WTC11 (cell line): ENCODE results near the gene EIF4G3. TPM values are rescaled to one million over a fixed set of nuclear protein-coding genes. Genes with fewer than 3 reads are reported as not detected.

ENCODE experiments used
- ATAC-seq: fragments of 200-7000 bp; cut with Tn5 transposase; 2 replicates; pipeline ENCODE4 v1.10.0; 2021; ENCODE audit warnings: mild to moderate bottlenecking, moderate library complexity
- CTCF ChIA-PET: fragments of 300-600 bp; sonication (Branson Sonifier 250); formaldehyde crosslinking; loops from one replicate; lab custom pipeline; 2021; ENCODE audit warnings: antibody characterized with exemption; lab: Charles Lee
- POLR2A ChIA-PET: fragments of 350-600 bp; sonication (Branson Sonifier 250); formaldehyde crosslinking; loops from one replicate; lab custom pipeline; 2021; ENCODE audit warnings: antibody characterized with exemption; lab: Charles Lee
- DNase-seq: peaks from one replicate; pipeline ENCODE4 v3.0.0; 2021; ENCODE audit warnings: low spot score
- H3K27ac Mint-ChIP-seq: 2 replicates; pipeline ENCODE4 v1.8.0; 2021; ENCODE audit warnings: mixed read lengths
- H3K27me3 Mint-ChIP-seq: 2 replicates; pipeline ENCODE4 v1.8.0; 2021; ENCODE audit warnings: low read depth, mild to moderate bottlenecking, moderate library complexity, mixed read lengths
- H3K36me3 Mint-ChIP-seq: 2 replicates; pipeline ENCODE4 v1.8.0; 2021; ENCODE audit warnings: mixed read lengths
- H3K4me1 Mint-ChIP-seq: 2 replicates; pipeline ENCODE4 v1.8.0; 2022; ENCODE audit warnings: mixed read lengths
- H3K4me3 Mint-ChIP-seq: 2 replicates; pipeline ENCODE4 v1.8.0; 2021; ENCODE audit warnings: mild to moderate bottlenecking, moderate library complexity, mixed read lengths
- H3K9me3 Mint-ChIP-seq: 2 replicates; pipeline ENCODE4 v1.8.0; 2021; ENCODE audit warnings: mixed read lengths
- AR ChIP-seq: fragments of 250-450 bp; sonication (Bioruptor Pico); IDR thresholded peaks from 2 replicates; pipeline ENCODE4 v1.9.0; 2021; ENCODE audit warnings: mild to moderate bottlenecking
- CREB1 ChIP-seq: sonication (generic); formaldehyde crosslinking; IDR thresholded peaks from 2 replicates; pipeline ENCODE4 v1.8.0; 2023; ENCODE audit warnings: mild to moderate bottlenecking, missing genetic modification reagents
- CREM ChIP-seq: sonication (generic); formaldehyde crosslinking; IDR thresholded peaks from 2 replicates; pipeline ENCODE4 v1.8.1; 2022; ENCODE audit warnings: mild to moderate bottlenecking, missing genetic modification reagents, moderate library complexity
- E2F4 ChIP-seq: sonication (generic); formaldehyde crosslinking; IDR thresholded peaks from 2 replicates; pipeline ENCODE4 v1.8.1; 2022; ENCODE audit warnings: low read depth, mild to moderate bottlenecking, moderate library complexity, missing genetic modification reagents, borderline replicate concordance
- IRF1 ChIP-seq: sonication (generic); formaldehyde crosslinking; IDR thresholded peaks from 2 replicates; pipeline ENCODE4 v1.8.0; 2023; ENCODE audit warnings: missing genetic modification reagents
- MYBL2 ChIP-seq: sonication (generic); formaldehyde crosslinking; IDR thresholded peaks from 2 replicates; pipeline ENCODE4 v1.8.1; 2023; ENCODE audit warnings: mild to moderate bottlenecking, moderate library complexity, missing genetic modification reagents
- NFYB ChIP-seq: sonication (generic); formaldehyde crosslinking; conservative IDR thresholded peaks from 2 replicates; pipeline ENCODE4 v1.8.0; 2022; ENCODE audit warnings: low read depth, missing genetic modification reagents
- SMAD4 ChIP-seq: sonication (generic); formaldehyde crosslinking; IDR thresholded peaks from 2 replicates; pipeline ENCODE4 v1.8.0; 2022; ENCODE audit warnings: mild to moderate bottlenecking, missing genetic modification reagents
- ZBTB21 ChIP-seq: sonication (generic); formaldehyde crosslinking; IDR thresholded peaks from 2 replicates; pipeline ENCODE4 v1.8.1; 2023; ENCODE audit warnings: mild to moderate bottlenecking, missing genetic modification reagents, borderline replicate concordance
- ZNF121 ChIP-seq: sonication (generic); formaldehyde crosslinking; IDR thresholded peaks from 2 replicates; pipeline ENCODE4 v1.8.0; 2023; ENCODE audit warnings: missing genetic modification reagents
- ZNF138 ChIP-seq: sonication (generic); formaldehyde crosslinking; conservative IDR thresholded peaks from 2 replicates; pipeline ENCODE4 v1.8.1; 2022; ENCODE audit warnings: mild to moderate bottlenecking, moderate library complexity, missing genetic modification reagents
- total RNA-seq: library from RNA; stranded (reverse); gene quantifications from 3 replicates; pipeline ENCODE4 v1.2.3, GENCODE V29; 2021
- TF ChIP-seq, protein P1 (sequence below): sonication (generic); formaldehyde crosslinking; IDR thresholded peaks from 2 replicates; pipeline ENCODE4 v1.8.0; 2023; ENCODE audit warnings: mild to moderate bottlenecking, missing genetic modification reagents
- TF ChIP-seq, protein P2 (sequence below): fragments of 250-450 bp; sonication (Bioruptor Pico); IDR thresholded peaks from 2 replicates; pipeline ENCODE4 v1.9.0; 2021; ENCODE audit warnings: mild to moderate bottlenecking, borderline replicate concordance
- TF ChIP-seq, protein P3 (sequence below): sonication (generic); formaldehyde crosslinking; IDR thresholded peaks from 2 replicates; pipeline ENCODE4 v1.8.1; 2023; ENCODE audit warnings: mild to moderate bottlenecking, missing genetic modification reagents
- TF ChIP-seq, protein P4 (sequence below): sonication (generic); formaldehyde crosslinking; IDR thresholded peaks from 2 replicates; pipeline ENCODE4 v1.8.1; 2022; ENCODE audit warnings: mild to moderate bottlenecking, missing genetic modification reagents, moderate library complexity, borderline replicate concordance

EIF4G3 gene
- total RNA-seq, 1 experiment from 2014 or later, result 77.7 TPM

GRCh38 chr1:21098186-21098915, 78.3 kb downstream of the EIF4G3 start:
- H3K4me1 Mint-ChIP-seq, result peaks cover 17% of the 10 kb centered on the region
- TF ChIP-seq ZNF121 (CRISPR knock-in tag) (peak; percentile 81), ZBTB21 (CRISPR knock-in tag) (no peak)
- TF ChIP-seq, all 79 proteins: peak for 1
- CTCF ChIA-PET, result no interaction called here
- no peak for DNase-seq
- no peak for ATAC-seq
- POLR2A ChIA-PET, result interaction anchor here (0.6 kb wide), 1 partner anchor 386 kb away, joined by 3 read pairs; no protein-coding TSS in a partner anchor
- H3K27me3 Mint-ChIP-seq, result no peaks in the 10 kb centered on the region
- 0 out of 2 replicates have a peak overlapping the region, but pooled peaks have one; percentile 16 for H3K27ac Mint-ChIP-seq
- H3K9me3 Mint-ChIP-seq, result peaks cover 11% of the 10 kb centered on the region
- H3K4me3 Mint-ChIP-seq, result no peak overlapping the region
- H3K36me3 Mint-ChIP-seq, result peaks cover 30% of the 10 kb centered on the region

DNA sequence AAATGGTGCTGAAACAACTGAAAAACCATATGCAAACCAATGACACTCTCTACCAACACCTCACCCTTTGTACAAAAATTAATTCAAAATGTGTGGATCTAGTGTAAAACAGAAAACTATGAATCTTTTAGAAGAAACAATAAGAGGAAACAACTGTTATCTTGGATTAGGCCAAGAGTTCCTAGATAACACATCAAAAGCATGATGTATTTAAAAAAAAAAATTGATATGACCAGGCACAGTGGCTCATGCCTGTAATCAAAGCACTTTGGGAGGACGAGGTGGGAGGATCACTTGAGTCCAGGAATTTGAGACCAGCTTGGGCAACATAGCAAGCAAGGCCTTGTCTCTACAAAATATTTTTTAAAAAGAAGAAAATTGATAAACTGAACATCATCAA, 79.0 kb downstream of the EIF4G3 start:
- CTCF ChIA-PET, result no interaction called here
- DNase-seq (no peak), ATAC-seq (no peak)
- Mint-ChIP-seq H3K4me3 (no peak overlapping the region), H3K27me3 (no peaks in the 10 kb centered on the region), H3K27ac (no peak overlapping the region), H3K36me3 (peaks cover 37% of the 10 kb centered on the region), H3K4me1 (peaks cover 17% of the 10 kb centered on the region), H3K9me3 (peaks cover 14% of the 10 kb centered on the region)
- TF ChIP-seq, protein P1, sequence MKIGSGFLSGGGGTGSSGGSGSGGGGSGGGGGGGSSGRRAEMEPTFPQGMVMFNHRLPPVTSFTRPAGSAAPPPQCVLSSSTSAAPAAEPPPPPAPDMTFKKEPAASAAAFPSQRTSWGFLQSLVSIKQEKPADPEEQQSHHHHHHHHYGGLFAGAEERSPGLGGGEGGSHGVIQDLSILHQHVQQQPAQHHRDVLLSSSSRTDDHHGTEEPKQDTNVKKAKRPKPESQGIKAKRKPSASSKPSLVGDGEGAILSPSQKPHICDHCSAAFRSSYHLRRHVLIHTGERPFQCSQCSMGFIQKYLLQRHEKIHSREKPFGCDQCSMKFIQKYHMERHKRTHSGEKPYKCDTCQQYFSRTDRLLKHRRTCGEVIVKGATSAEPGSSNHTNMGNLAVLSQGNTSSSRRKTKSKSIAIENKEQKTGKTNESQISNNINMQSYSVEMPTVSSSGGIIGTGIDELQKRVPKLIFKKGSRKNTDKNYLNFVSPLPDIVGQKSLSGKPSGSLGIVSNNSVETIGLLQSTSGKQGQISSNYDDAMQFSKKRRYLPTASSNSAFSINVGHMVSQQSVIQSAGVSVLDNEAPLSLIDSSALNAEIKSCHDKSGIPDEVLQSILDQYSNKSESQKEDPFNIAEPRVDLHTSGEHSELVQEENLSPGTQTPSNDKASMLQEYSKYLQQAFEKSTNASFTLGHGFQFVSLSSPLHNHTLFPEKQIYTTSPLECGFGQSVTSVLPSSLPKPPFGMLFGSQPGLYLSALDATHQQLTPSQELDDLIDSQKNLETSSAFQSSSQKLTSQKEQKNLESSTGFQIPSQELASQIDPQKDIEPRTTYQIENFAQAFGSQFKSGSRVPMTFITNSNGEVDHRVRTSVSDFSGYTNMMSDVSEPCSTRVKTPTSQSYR (CRISPR knock-in tag), result no peak
- TF ChIP-seq, protein P2, sequence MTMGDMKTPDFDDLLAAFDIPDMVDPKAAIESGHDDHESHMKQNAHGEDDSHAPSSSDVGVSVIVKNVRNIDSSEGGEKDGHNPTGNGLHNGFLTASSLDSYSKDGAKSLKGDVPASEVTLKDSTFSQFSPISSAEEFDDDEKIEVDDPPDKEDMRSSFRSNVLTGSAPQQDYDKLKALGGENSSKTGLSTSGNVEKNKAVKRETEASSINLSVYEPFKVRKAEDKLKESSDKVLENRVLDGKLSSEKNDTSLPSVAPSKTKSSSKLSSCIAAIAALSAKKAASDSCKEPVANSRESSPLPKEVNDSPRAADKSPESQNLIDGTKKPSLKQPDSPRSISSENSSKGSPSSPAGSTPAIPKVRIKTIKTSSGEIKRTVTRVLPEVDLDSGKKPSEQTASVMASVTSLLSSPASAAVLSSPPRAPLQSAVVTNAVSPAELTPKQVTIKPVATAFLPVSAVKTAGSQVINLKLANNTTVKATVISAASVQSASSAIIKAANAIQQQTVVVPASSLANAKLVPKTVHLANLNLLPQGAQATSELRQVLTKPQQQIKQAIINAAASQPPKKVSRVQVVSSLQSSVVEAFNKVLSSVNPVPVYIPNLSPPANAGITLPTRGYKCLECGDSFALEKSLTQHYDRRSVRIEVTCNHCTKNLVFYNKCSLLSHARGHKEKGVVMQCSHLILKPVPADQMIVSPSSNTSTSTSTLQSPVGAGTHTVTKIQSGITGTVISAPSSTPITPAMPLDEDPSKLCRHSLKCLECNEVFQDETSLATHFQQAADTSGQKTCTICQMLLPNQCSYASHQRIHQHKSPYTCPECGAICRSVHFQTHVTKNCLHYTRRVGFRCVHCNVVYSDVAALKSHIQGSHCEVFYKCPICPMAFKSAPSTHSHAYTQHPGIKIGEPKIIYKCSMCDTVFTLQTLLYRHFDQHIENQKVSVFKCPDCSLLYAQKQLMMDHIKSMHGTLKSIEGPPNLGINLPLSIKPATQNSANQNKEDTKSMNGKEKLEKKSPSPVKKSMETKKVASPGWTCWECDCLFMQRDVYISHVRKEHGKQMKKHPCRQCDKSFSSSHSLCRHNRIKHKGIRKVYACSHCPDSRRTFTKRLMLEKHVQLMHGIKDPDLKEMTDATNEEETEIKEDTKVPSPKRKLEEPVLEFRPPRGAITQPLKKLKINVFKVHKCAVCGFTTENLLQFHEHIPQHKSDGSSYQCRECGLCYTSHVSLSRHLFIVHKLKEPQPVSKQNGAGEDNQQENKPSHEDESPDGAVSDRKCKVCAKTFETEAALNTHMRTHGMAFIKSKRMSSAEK, result no peak
- TF ChIP-seq MYBL2, result no peak
- TF ChIP-seq NFYB (CRISPR knock-in tag), result no peak
- TF ChIP-seq CREM (CRISPR knock-in tag), result no peak
- no peak for TF ChIP-seq SMAD4 (CRISPR knock-in tag)
- TF ChIP-seq, protein P3, sequence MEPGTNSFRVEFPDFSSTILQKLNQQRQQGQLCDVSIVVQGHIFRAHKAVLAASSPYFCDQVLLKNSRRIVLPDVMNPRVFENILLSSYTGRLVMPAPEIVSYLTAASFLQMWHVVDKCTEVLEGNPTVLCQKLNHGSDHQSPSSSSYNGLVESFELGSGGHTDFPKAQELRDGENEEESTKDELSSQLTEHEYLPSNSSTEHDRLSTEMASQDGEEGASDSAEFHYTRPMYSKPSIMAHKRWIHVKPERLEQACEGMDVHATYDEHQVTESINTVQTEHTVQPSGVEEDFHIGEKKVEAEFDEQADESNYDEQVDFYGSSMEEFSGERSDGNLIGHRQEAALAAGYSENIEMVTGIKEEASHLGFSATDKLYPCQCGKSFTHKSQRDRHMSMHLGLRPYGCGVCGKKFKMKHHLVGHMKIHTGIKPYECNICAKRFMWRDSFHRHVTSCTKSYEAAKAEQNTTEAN, result no peak
- POLR2A ChIA-PET, result interaction anchor here (0.6 kb wide), 1 partner anchor 386 kb away, joined by 3 read pairs; no protein-coding TSS in a partner anchor

DNA sequence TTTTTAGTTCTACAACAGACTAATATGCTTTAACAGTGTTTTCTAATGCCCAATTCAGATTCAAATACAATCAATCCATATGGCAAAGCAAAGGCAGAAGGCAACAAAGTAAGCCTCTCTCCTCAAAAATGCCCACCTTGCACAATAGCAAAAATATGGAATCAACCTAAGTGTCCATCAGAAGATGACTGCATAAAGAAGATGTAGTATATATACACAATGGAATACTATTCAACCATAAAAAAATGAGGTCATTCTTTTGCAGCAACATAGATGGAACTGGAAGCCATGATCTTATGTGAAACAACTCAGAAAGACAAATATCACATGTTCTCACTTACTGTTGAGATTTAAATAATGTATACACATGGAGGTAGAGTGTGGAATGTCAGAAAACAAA, 80.7 kb downstream of the EIF4G3 start:
- no peak for ATAC-seq
- ChIA-PET POLR2A (no interaction called here), CTCF (no interaction called here)
- Mint-ChIP-seq H3K4me3 (no peak overlapping the region), H3K36me3 (peaks cover 37% of the 10 kb centered on the region), H3K4me1 (peaks cover 11% of the 10 kb centered on the region), H3K9me3 (peaks cover 14% of the 10 kb centered on the region), H3K27me3 (no peaks in the 10 kb centered on the region), H3K27ac (no peak overlapping the region)
- no peak for DNase-seq
- TF ChIP-seq AR (CRISPR knock-in tag), result no peak
- TF ChIP-seq ZNF121 (CRISPR knock-in tag), result no peak
- no peak for TF ChIP-seq CREB1
- no peak for TF ChIP-seq E2F4
- TF ChIP-seq, protein P4, sequence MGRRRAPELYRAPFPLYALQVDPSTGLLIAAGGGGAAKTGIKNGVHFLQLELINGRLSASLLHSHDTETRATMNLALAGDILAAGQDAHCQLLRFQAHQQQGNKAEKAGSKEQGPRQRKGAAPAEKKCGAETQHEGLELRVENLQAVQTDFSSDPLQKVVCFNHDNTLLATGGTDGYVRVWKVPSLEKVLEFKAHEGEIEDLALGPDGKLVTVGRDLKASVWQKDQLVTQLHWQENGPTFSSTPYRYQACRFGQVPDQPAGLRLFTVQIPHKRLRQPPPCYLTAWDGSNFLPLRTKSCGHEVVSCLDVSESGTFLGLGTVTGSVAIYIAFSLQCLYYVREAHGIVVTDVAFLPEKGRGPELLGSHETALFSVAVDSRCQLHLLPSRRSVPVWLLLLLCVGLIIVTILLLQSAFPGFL, result no peak
- TF ChIP-seq IRF1 (CRISPR knock-in tag), result no peak
- no peak for TF ChIP-seq ZNF138 (CRISPR knock-in tag)
